HUDEP-2 (cell line): ENCODE results near the gene SCAF4.
"Not testable (repeated sequence)": the region's sequence is repeated elsewhere in the genome, so short reads cannot be mapped to it uniquely, and the experiment has no call there.

Source experiments
- DNase-seq, 76 experiments: peaks; one replicate each; lab custom pipeline; 2025; ENCODE audit not compliant: unreplicated experiment in 76 of 76; lab: John Stamatoyannopoulos, UW

SCAF4 gene

DNA sequence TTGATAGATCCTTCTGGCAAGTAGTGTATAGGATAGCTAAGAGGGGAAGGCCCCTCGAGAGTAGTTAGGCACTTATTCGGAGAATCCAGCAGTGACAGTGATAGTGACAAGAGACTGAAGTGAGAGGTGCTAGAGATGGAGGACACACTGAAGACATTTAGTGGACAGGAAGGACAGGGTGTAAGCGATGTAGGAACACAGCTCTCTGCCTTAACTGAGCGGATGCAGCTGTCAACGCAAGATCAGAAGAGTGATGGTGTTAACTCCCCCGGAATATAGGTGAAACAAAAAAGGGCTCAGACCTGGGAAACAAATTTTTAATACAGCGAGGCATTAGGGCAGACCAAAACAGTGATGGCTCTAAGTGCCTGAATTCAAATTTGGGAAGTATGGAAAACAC, 56.6 kb downstream of the SCAF4 start:
- DNase-seq, result no peak

DNA sequence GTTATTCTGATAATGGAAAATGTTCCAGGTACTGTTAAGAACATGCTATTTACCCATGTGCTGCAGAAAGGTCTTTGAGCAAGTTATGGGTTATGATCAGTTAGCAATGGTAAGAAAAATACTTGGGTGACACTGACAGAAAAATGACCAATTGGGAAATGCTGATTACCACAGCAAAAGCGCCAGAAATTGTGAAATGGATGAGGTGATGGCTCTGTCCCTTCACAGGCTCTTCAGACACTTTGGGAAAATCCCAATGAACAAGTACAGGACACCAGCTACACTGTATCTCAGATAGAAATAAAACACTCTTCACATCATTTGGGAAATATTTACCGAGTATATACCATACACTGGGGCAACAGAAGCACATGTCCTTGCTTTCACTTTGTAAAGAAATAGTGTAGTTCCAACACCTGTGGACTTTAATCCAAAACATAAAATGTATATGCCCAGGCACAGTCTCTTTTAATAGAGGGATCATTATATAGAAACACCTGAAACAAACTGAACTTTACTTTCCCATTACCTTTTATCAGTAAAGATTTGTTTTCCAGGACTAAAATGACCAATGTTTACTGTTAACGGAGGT, 58.5 kb downstream of the SCAF4 start:
- DNase-seq, result no peak

GRCh38 chr21:31671931-31672330, 60.0 kb downstream of the SCAF4 start:
- DNase-seq, result no peak

DNA sequence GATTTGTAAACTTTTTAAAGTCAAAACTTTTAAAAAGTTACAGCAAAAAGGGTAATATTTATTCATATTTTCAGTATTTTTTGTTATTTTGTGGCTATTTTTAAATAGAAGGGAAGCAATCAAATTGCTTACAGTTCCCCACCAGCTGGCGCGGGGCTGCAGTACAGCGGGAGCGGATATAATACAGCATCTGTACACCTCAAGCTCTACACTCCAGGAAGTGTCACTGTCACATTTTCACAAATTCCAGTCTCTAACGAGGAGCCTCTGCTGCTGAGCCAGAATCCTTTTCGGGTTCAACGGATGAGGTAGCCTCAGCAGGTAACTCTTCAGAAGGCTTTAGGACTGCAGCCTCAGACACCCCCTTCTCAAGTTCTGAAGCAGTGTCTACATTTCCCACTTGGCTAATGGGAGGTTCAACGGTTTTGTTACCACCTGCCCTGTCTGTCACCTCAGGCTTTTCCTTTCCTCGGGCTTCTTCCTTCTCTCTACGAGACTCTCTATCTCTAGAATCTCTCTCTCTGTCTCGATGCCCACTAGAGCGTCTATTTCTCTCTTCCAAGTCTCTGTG, 60.7 kb downstream of the SCAF4 start:
- DNase-seq, result no peak

DNA sequence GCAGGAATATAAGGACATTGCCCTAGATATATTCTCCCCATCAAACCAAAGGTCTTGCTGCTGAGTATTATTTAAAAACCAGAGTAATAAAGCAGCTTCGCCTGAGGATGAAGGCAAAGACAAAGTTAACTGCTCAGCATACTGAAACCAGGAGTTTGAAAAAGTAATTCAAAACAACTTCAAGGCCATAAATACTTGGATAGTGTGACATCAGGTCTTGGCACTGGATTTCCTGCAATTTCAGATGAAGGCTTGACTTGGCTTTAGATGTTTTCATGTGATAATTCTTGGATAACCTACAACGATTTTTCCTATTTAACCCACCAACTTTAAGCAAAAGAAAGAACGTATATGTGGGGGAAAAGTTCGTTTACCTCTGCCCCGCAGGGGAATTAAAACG, 61.8 kb downstream of the SCAF4 start:
- DNase-seq, result no peak

DNA sequence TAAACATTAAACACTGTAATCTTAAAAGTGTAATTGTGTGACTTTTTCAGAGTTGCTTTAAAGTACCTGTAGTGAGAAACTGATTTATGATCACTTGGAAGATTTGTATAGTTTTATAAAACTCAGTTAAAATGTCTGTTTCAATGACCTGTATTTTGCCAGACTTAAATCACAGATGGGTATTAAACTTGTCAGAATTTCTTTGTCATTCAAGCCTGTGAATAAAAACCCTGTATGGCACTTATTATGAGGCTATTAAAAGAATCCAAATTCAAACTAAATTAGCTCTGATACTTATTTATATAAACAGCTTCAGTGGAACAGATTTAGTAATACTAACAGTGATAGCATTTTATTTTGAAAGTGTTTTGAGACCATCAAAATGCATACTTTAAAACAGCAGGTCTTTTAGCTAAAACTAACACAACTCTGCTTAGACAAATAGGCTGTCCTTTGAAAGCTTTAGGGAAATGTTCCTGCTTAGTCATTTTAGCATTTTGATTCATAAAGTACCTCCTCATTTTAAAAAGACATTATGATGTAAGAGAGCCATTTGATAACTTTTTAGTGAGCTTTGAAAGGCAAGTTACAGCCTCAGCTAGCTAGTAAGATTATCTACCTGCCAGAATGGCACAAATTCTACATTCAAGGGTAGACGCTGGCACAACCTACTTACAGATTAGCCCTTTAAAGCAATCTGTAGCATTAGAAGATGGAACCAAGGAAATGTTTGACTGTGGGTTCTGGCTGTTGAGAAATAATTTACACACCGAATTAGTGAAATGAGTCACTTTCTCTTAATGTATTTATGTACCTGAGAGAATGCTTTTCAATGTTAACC, 63.0 kb downstream of the SCAF4 start:
- no peak for DNase-seq

DNA sequence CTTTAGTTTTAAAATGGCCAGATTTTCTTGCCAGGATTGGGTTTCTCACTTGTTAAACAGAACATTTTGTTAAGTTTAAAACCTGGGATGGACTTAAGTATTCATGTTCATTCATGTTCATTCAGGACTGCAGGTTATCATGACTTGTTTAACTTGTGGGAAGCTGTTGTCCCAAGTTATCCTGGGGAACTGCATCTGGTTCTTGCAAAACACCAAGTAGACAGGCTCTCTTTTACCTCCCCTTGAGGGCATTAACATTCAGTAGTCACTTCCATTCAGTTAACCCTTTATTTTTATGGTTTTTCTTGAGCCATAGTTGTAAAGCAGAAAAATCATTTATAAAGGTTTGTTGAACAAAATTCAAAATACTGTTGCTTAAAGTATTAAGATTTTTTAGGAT, 64.3 kb downstream of the SCAF4 start:
- DNase-seq, result no peak

DNA sequence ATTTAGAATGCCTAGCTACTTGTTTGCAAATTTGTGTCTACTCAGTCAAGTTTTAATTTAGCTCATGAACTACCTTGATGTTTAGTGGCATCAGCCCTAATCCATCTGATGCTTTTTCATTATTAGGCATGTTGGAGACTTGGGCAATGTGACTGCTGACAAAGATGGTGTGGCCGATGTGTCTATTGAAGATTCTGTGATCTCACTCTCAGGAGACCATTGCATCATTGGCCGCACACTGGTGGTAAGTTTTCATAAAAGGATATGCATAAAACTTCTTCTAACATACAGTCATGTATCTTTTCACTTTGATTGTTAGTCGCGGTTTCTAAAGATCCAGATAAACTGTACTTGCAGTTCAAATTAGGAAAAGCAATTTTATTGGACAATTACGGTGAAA, 64.8 kb downstream of the SCAF4 start:
- no peak for DNase-seq

DNA sequence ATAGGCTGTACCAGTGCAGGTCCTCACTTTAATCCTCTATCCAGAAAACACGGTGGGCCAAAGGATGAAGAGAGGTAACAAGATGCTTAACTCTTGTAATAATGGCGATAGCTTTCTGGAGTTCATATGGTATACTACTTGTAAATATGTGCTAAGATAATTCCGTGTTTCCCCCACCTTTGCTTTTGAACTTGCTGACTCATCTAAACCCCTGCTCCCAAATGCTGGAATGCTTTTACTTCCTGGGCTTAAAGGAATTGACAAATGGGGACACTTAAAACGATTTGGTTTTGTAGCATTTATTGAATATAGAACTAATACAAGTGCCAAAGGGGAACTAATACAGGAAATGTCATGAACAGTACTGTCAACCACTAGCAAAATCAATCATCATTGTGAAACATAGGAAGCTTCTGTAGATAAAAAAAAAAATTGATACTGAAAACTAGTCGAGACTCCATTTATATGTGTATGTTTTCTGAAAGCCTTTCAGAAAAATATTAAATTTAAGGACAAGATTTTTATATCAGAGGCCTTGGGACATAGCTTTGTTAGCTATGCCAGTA, 65.4 kb downstream of the SCAF4 start:
- DNase-seq, result no peak

DNA sequence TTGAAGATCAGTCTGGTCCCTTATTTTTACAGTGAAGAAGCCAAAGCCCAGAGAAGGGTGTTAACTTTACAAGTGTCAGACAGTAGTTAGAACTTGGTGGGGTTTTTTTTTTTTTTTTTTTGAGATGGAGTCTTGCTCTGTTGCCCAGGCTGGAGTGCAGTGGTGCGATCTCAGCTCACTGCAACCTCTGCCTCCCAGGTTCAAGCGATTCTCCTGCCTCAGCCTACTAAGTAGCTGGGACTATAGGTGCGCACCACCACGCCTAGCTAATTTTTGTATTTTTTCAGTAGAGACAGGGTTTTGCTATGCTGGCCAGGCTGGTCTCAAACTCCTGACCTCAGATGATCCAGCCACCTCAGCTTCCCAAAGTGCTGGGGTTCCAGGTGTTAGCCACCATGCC, 66.0 kb downstream of the SCAF4 start:
- DNase-seq, result not testable (repeated sequence)

- no peak for DNase-seq
These were observed 66.5 kb downstream of the SCAF4 start for GRCh38 chr21:31665397-31665796.

DNA sequence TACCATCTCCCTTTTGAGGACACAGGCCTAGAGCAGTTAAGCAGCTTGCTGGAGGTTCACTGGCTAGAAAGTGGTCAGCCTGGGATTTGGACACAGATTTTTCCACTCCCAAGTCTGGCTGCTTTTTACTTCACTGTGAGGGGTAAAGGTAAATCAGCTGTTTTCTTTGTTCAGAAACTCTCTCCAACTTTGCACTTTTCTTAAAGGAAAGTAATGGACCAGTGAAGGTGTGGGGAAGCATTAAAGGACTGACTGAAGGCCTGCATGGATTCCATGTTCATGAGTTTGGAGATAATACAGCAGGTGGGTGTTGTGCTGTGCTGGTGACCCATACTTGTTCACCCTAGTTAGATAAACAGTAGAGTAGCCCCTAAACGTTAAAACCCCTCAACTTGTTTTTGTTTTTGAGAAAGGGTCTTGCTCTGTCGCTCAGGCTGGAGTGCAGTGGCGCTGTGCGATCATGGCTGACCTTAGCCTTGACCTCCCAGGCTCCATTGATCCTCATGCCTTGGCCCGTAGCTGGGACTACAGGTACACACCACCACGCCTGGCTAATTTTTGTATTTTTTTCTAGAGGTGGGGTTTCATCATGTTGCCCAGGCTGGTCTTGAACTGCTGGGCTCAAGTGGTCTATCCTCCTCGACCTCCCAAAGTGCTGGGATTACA, 68.2 kb downstream of the SCAF4 start:
- peak in 2 of 76 experiments; percentile 13 to 20 for DNase-seq

GRCh38 chr21:31660591-31660990, 71.3 kb downstream of the SCAF4 start:
- peak in 1 of 76 experiments; percentile 16 for DNase-seq

DNA sequence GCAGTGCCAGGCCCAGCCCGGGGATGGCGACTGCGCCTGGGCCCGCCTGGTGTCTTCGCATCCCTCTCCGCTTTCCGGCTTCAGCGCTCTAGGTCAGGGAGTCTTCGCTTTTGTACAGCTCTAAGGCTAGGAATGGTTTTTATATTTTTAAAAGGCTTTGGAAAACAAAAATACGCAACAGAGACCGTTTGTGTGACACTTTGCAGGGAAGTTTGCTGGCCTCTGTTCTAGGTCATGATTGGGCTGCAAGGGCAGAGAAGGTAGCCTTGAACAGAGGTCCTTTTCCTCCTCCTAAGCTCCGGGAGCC, 71.7 kb downstream of the SCAF4 start:
- DNase-seq, result peak in 9 of 76 experiments; percentile 29 to 65 (median 41)

GRCh38 chr21:31659536-31660258, 72.2 kb downstream of the SCAF4 start, which contains the start of gene SOD1:
TSS of gene SOD1 (plus strand) at chr21:31659693. CDS start at chr21:31659770, 77 bp downstream.
- DNase-seq, result peak; percentile 46 to 99 (median 96)

DNA sequence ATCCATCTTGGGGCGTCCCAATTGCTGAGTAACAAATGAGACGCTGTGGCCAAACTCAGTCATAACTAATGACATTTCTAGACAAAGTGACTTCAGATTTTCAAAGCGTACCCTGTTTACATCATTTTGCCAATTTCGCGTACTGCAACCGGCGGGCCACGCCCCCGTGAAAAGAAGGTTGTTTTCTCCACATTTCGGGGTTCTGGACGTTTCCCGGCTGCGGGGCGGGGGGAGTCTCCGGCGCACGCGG, 72.7 kb downstream of the SCAF4 start:
- DNase-seq, result peak in 1 of 76 experiments; percentile 96

DNA sequence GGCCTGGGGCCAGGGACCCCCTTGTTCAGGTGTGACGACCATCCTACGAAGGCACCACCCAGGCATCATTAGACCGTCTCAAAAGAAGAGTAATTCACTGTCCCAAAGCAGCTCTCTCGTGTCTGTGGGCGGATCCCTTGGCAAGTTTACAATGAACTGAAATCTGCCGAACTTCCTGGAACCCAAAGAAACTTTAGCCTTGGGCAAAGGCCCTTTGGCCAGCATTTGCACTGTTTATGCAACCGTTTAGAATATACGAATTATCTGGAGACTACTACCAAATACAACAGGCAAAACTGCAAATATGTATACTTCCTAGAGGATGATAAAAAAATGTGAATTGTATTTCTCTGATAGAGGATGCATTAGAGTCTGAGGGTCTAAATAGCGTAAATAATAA, 73.9 kb downstream of the SCAF4 start:
- peak in 69 of 76 experiments; percentile 13 to 84 (median 61) for DNase-seq

DNA sequence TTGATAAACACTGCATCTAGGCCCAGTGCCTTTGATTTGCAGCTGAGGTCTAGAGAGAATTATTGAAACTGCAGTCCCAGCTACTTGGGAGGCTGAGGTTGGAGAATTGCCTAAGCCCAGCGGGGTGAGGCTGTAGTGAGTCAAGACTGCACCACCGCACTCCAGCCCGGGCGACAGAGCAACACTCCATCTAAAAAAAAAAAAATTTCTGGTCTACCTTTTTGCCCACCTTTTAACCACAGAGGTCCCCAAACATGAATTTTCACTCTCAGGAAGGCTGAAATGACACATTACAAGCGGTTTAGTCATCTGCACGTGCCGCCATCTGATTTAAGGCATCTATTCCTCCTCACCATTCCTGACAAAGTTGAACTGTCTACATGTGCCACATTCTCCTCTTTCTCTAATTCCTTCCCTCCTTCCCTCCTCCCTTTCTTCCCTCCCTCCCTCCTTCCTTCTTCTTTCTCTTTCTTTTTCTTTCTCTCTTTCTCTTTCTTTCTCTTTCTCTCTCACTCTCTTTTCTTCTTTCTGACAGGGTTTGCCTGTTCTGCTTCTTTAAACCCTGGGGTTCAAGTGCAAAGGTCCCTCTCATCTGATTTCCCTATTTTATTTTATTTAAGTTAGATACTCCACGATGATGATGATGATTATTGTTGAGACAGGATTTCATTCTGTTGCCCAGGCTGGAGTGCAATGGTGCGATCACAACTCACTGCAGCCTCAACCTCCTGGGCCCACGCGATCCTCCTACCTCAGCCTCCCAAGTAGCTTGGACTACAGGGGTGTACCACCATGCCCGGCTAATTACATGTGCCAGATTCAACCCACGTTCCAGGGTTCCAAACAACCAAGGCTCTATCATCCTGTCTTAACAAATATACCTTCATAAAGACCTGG, 75.5 kb downstream of the SCAF4 start:
- no peak for DNase-seq

- DNase-seq, result not testable (repeated sequence)
These were observed 76.9 kb downstream of the SCAF4 start for GRCh38 chr21:31654821-31655580.
